HEK293 (cell line): ENCODE data around the gene XYLB.
A peak's percentile ranks its signal among the peaks of the same experiment; 100 is the strongest.

ENCODE experiments used
- CTCF ChIA-PET: fragments of 350-600 bp; formaldehyde crosslinking; extraction: SDS; loops from one replicate; lab custom pipeline; 2021; ENCODE audit warnings: antibody characterized with exemption; lab: Yijun Ruan, JAX
- POLR2A ChIA-PET: fragments of 300-600 bp; formaldehyde crosslinking; extraction: SDS; loops from one replicate; lab custom pipeline; 2020; ENCODE audit warnings: antibody characterized with exemption, inconsistent platforms; lab: Yijun Ruan, JAX
- H3K27ac ChIP-seq: fragments of 200-500 bp; sonication (Bioruptor generic); 2 replicates; pipeline ENCODE4 v1.5.1; 2014; ENCODE audit warnings: low read depth, low read length, control low read depth, inconsistent platforms; ENCODE audit errors: extremely low read depth
- H3K36me3 ChIP-seq, 2 experiments: fragments of 200-500 bp in 1 of 2; sonication (Bioruptor generic) in 1 of 2; 1 replicate in 1 of 2; 2 replicates in 1 of 2; pipeline ENCODE4 v1.5.1; 2014 to 2017; ENCODE audit warnings: inconsistent platforms in 2 of 2, low read length in 2 of 2; ENCODE audit not compliant: control insufficient read depth in 2 of 2, insufficient read depth in 1 of 2
- H3K4me1 ChIP-seq: fragments of 200-500 bp; sonication (Bioruptor generic); 2 replicates; pipeline ENCODE4 v1.5.1; 2014; ENCODE audit warnings: mild to moderate bottlenecking, low read length, inconsistent platforms; ENCODE audit not compliant: control insufficient read depth, insufficient read depth
- H3K4me3 ChIP-seq: 2 replicates; pipeline ENCODE4 v1.5.1; 2011; ENCODE audit warnings: low read depth, mild to moderate bottlenecking, control low read depth, low read length, moderate library complexity
- H3K9me3 ChIP-seq: fragments of 200-500 bp; sonication (Bioruptor generic); 2 replicates; pipeline ENCODE4 v1.5.1; 2014; ENCODE audit warnings: low read depth, low read length, inconsistent platforms; ENCODE audit not compliant: control insufficient read depth, insufficient read depth
- HIC1 ChIP-seq: fragments of 450-650 bp; formaldehyde crosslinking; IDR thresholded peaks from 2 replicates; pipeline ENCODE4 v1.5.1; 2016; ENCODE audit warnings: missing biosample characterization, missing genetic modification characterization
- HOXD13 ChIP-seq: sonication (generic); formaldehyde crosslinking; IDR thresholded peaks from 2 replicates; pipeline ENCODE4 v1.8.0; 2022; ENCODE audit warnings: missing genetic modification reagents, borderline replicate concordance
- SETDB1 ChIP-seq: IDR thresholded peaks from one replicate; pipeline ENCODE4 v1.6.1; 2017; ENCODE audit warnings: mild to moderate bottlenecking, low read length, moderate library complexity, mixed read lengths; ENCODE audit not compliant: insufficient read length
- SP7 ChIP-seq: fragments of 450-650 bp; formaldehyde crosslinking; IDR thresholded peaks from 2 replicates; pipeline ENCODE4 v1.5.1; 2016; ENCODE audit warnings: missing biosample characterization, missing genetic modification characterization
- ZEB2 ChIP-seq: fragments of 450-650 bp; formaldehyde crosslinking; IDR thresholded peaks from 2 replicates; pipeline ENCODE4 v1.5.1; 2016; ENCODE audit warnings: missing biosample characterization, missing genetic modification characterization
- ZFP3 ChIP-seq: fragments of 450-650 bp; formaldehyde crosslinking; IDR thresholded peaks from 2 replicates; pipeline ENCODE4 v1.5.1; 2016; ENCODE audit warnings: low read depth, missing biosample characterization, missing genetic modification characterization
- ZNF10 ChIP-seq: fragments of 450-650 bp; formaldehyde crosslinking; IDR thresholded peaks from 2 replicates; pipeline ENCODE4 v1.5.1; 2017; ENCODE audit warnings: missing biosample characterization, missing genetic modification characterization
- ZNF146 ChIP-seq: fragments of 450-650 bp; formaldehyde crosslinking; IDR thresholded peaks from 2 replicates; pipeline ENCODE4 v1.5.1; 2016; ENCODE audit warnings: missing biosample characterization, missing genetic modification characterization
- ZNF335 ChIP-seq: fragments of 450-650 bp; formaldehyde crosslinking; conservative IDR thresholded peaks from 2 replicates; pipeline ENCODE4 v1.5.1; 2016; ENCODE audit warnings: missing biosample characterization, missing genetic modification characterization
- ZNF571 ChIP-seq: fragments of 450-650 bp; formaldehyde crosslinking; IDR thresholded peaks from 2 replicates; pipeline ENCODE4 v1.5.0; 2017; ENCODE audit warnings: missing biosample characterization, missing genetic modification characterization
- ZNF629 ChIP-seq: fragments of 450-650 bp; formaldehyde crosslinking; IDR thresholded peaks from 2 replicates; pipeline ENCODE4 v1.5.1; 2017; ENCODE audit warnings: missing biosample characterization, missing genetic modification characterization
- ZSCAN4 ChIP-seq: fragments of 450-650 bp; formaldehyde crosslinking; IDR thresholded peaks from 2 replicates; pipeline ENCODE4 v1.5.1; 2017; ENCODE audit warnings: missing biosample characterization, missing genetic modification characterization
- TF ChIP-seq, protein P1 (sequence below): fragments of 450-650 bp; formaldehyde crosslinking; IDR thresholded peaks from 2 replicates; pipeline ENCODE4 v1.5.1; 2016; ENCODE audit warnings: missing biosample characterization, missing genetic modification characterization

The XYLB gene

DNA sequence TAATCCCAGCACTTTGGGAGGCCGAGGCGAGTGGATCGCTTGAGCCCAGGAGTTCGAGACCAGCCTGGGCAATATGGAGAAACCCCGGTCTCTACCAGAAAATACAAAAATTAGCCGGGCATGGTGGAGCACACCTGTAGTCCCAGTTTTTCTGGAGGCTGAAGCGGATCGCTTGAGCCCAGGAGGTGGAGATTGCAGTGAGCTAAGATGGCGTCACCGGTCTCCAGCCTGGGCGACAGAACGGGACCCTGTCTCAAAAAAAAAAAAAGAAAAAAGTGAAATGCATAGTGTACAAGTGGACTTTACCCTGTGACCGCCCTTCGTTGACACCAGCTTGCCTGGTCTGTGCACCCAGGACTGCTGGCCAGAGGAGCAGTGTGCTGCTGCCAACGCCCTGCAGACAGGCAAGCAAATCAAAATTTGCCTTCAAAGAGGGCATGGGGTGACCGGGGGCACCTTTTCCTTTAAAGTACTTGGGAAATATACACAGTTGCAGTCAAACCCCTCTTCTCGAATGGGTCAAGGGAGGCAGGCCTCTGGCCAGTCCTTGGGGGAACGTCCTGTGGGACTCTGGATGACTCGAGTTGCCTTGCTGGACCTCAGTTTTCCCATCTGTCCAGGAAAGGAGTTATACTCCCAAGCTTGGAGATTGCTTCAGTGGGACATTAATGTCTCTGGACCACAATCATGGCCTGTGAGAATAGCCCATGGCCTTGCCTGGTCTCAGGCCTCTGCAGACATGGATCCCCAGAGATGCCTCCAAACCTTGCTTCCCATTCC is 1.0 kb downstream of the XYLB start:
- no peaks in the 10 kb centered on the region for H3K4me1 ChIP-seq
- H3K9me3 ChIP-seq: no peaks in the 10 kb centered on the region
- CTCF ChIA-PET: interaction anchor here (1.0 to 2.2 kb wide), 3 partner anchors 11 to 216 kb away, joined by 3 to 11 read pairs (median 6); no protein-coding TSS in a partner anchor
- no peak overlapping the region; the same call in 1 of the 2 replicates for H3K27ac ChIP-seq
- no peak overlapping the region; the same call in 1 of the 2 replicates for H3K4me3 ChIP-seq
- TF ChIP-seq ZFP3 (tag by site-specific recombination) (no peak), ZNF335 (tag by site-specific recombination) (peak; percentile 46; the same call in 1 of the 2 replicates)
- TF ChIP-seq, all 188 proteins: peak for 1
- peaks cover 0 to 37% of the 10 kb centered on the region in 2 experiments; a peak in 1 of 3 replicates for H3K36me3 ChIP-seq
- POLR2A ChIA-PET: no interaction called here

GRCh38 chr3:38348903-38349302 is 2.3 kb downstream of the XYLB start:
- Histone ChIP-seq H3K27ac (no peak overlapping the region), H3K4me1 (no peaks in the 10 kb centered on the region), H3K9me3 (no peaks in the 10 kb centered on the region), H3K36me3 (peaks cover 0 to 41% of the 10 kb centered on the region in 2 experiments; a peak in 1 of 3 replicates), H3K4me3 (no peak overlapping the region)
- ChIA-PET POLR2A (no interaction called here), CTCF (interaction anchor here (0.5 to 1.0 kb wide), 4 partner anchors 10 to 952 kb away, joined by 3 read pairs; no protein-coding TSS in a partner anchor)
- TF ChIP-seq ZNF146 (no peak), SP7 (peak; percentile 54)

GRCh38 chr3:38349684-38350359 is 3.2 kb downstream of the XYLB start:
- no peaks in the 10 kb centered on the region for H3K9me3 ChIP-seq
- no peak overlapping the region for H3K27ac ChIP-seq
- POLR2A ChIA-PET: no interaction called here
- CTCF ChIA-PET: interaction anchor here (0.5 to 0.9 kb wide), 4 partner anchors 106 to 951 kb away, joined by 3 read pairs; no protein-coding TSS in a partner anchor
- H3K4me3 ChIP-seq: no peak overlapping the region
- peaks cover 0 to 42% of the 10 kb centered on the region in 2 experiments; a peak in 1 of 3 replicates for H3K36me3 ChIP-seq
- peak; percentile 21; the same call in 1 of the 2 replicates for TF ChIP-seq HIC1
- TF ChIP-seq ZEB2 (tag by site-specific recombination): 0 out of 2 replicates have a peak, but pooled peaks have one; percentile 30
- TF ChIP-seq SETDB1: no peak
- peak; percentile 85 for TF ChIP-seq ZNF10
- no peak for TF ChIP-seq ZSCAN4 (tag by site-specific recombination)
- TF ChIP-seq, protein P1, sequence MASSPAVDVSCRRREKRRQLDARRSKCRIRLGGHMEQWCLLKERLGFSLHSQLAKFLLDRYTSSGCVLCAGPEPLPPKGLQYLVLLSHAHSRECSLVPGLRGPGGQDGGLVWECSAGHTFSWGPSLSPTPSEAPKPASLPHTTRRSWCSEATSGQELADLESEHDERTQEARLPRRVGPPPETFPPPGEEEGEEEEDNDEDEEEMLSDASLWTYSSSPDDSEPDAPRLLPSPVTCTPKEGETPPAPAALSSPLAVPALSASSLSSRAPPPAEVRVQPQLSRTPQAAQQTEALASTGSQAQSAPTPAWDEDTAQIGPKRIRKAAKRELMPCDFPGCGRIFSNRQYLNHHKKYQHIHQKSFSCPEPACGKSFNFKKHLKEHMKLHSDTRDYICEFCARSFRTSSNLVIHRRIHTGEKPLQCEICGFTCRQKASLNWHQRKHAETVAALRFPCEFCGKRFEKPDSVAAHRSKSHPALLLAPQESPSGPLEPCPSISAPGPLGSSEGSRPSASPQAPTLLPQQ: 0 out of 2 replicates have a peak, but pooled peaks have one; percentile 41
- no peak for TF ChIP-seq HOXD13
- peak; percentile 56; the same call in 1 of the 2 replicates for TF ChIP-seq ZNF629 (tag by site-specific recombination)
- no peak for TF ChIP-seq ZNF571 (tag by site-specific recombination)
- no peaks in the 10 kb centered on the region for H3K4me1 ChIP-seq
